GM23338 (cell line): ENCODE measurements around the gene CLSTN2. TPM values are rescaled to one million over a fixed set of nuclear protein-coding genes. Genes with fewer than 3 reads are reported as not detected.

ENCODE experiments used
- ATAC-seq: fragments of 200-7000 bp; cut with Tn5 transposase; 3 replicates; pipeline ENCODE4 v1.9.1; 2020
- DNase-seq: peaks from one replicate; pipeline ENCODE4 v3.0.0-alpha.2; 2015; ENCODE audit warnings: low spot score
- H2AFZ ChIP-seq: fragments of 200-600 bp; sonication (generic); 2 replicates; pipeline ENCODE4 v1.8.0; 2016; ENCODE audit warnings: antibody characterized with exemption, mild to moderate bottlenecking, moderate library complexity
- H3F3A ChIP-seq: fragments of 200-600 bp; sonication (generic); replicated peaks from 2 replicates; pipeline ENCODE4 v1.8.0; 2017; ENCODE audit warnings: antibody characterized with exemption, mixed run types, low read depth
- H3K27ac ChIP-seq: fragments of 200-600 bp; sonication (generic); 2 replicates; pipeline ENCODE4 v1.6.1; 2016; ENCODE audit warnings: low read depth
- H3K27me3 ChIP-seq: fragments of 200-600 bp; sonication (generic); 2 replicates; pipeline ENCODE4 v1.8.0; 2016; ENCODE audit warnings: mild to moderate bottlenecking, mixed run types, moderate library complexity; ENCODE audit not compliant: insufficient read depth
- H3K36me3 ChIP-seq: fragments of 200-600 bp; sonication (generic); 2 replicates; pipeline ENCODE4 v1.8.0; 2016; ENCODE audit warnings: mild to moderate bottlenecking; ENCODE audit not compliant: insufficient read depth
- H3K4me1 ChIP-seq: fragments of 200-600 bp; sonication (generic); 2 replicates; pipeline ENCODE4 v1.8.0; 2016; ENCODE audit warnings: mild to moderate bottlenecking, moderate library complexity; ENCODE audit not compliant: insufficient read depth
- H3K4me2 ChIP-seq: fragments of 200-600 bp; sonication (generic); 2 replicates; pipeline ENCODE4 v1.7.1; 2017; ENCODE audit warnings: mixed run types
- H3K4me3 ChIP-seq: fragments of 200-600 bp; sonication (generic); 2 replicates; pipeline ENCODE4 v1.6.1; 2016; ENCODE audit warnings: mixed run types
- H3K79me2 ChIP-seq: fragments of 200-600 bp; sonication (generic); replicated peaks from 2 replicates; pipeline ENCODE4 v1.8.0; 2017; ENCODE audit warnings: mild to moderate bottlenecking; ENCODE audit not compliant: insufficient read depth
- H3K9me2 ChIP-seq: fragments of 200-600 bp; sonication (generic); 2 replicates; pipeline ENCODE4 v1.8.0; 2017; ENCODE audit not compliant: insufficient read depth
- H4K20me1 ChIP-seq: fragments of 200-600 bp; sonication (generic); replicated peaks from 2 replicates; pipeline ENCODE4 v1.8.0; 2017; ENCODE audit warnings: mild to moderate bottlenecking; ENCODE audit not compliant: insufficient read depth
- H3K27ac Mint-ChIP-seq: 2 replicates; pipeline ENCODE4 v1.8.0; 2020; ENCODE audit warnings: inconsistent platforms, mild to moderate bottlenecking, moderate library complexity, mixed read lengths
- H3K27me3 Mint-ChIP-seq: 3 replicates; pipeline ENCODE4 v1.8.0; 2022; ENCODE audit warnings: low read depth, mild to moderate bottlenecking, moderate library complexity, mixed read lengths, inconsistent platforms; ENCODE audit not compliant: insufficient read depth, poor library complexity
- H3K36me3 Mint-ChIP-seq: 3 replicates; pipeline ENCODE4 v1.8.0; 2021; ENCODE audit warnings: low read depth, mild to moderate bottlenecking, inconsistent platforms, moderate library complexity, mixed read lengths
- H3K4me1 Mint-ChIP-seq: 3 replicates; pipeline ENCODE4 v1.8.0; 2020; ENCODE audit warnings: mild to moderate bottlenecking, inconsistent platforms, mixed read lengths
- H3K4me3 Mint-ChIP-seq: 3 replicates; pipeline ENCODE4 v1.8.0; 2021; ENCODE audit warnings: moderate library complexity, mild to moderate bottlenecking, inconsistent platforms, mixed read lengths
- H3K9me3 Mint-ChIP-seq: 3 replicates; pipeline ENCODE4 v1.8.0; 2020; ENCODE audit warnings: moderate library complexity, mild to moderate bottlenecking, inconsistent platforms, mixed read lengths
- CREB1 ChIP-seq: fragments of 250-450 bp; sonication (Bioruptor Pico); IDR thresholded peaks from 2 replicates; pipeline ENCODE4 v1.5.0; 2020; ENCODE audit warnings: low read depth, mild to moderate bottlenecking, moderate library complexity
- ETS1 ChIP-seq: IDR thresholded peaks from 2 replicates; pipeline ENCODE4 v1.6.1; 2016; ENCODE audit warnings: antibody characterized with exemption
- EZH2 ChIP-seq: fragments of 200-600 bp; sonication (generic); IDR thresholded peaks from one replicate; pipeline ENCODE4 v1.8.0; 2017; ENCODE audit warnings: antibody characterized with exemption, mild to moderate bottlenecking, low read depth; ENCODE audit not compliant: unreplicated experiment
- EZH2phosphoT487 ChIP-seq: fragments of 200-600 bp; sonication (generic); IDR thresholded peaks from one replicate; pipeline ENCODE4 v1.8.1; 2018; ENCODE audit warnings: antibody characterized with exemption; ENCODE audit not compliant: unreplicated experiment
- NANOG ChIP-seq: IDR thresholded peaks from 2 replicates; pipeline ENCODE4 v1.6.1; 2016; ENCODE audit warnings: antibody characterized with exemption, borderline replicate concordance
- POLR2AphosphoS5 ChIP-seq: IDR thresholded peaks from 2 replicates; pipeline ENCODE4 v1.6.1; 2016; ENCODE audit warnings: antibody characterized with exemption, low read depth
- REST ChIP-seq: IDR thresholded peaks from one replicate; pipeline ENCODE4 v1.6.1; 2018; ENCODE audit warnings: antibody characterized with exemption; ENCODE audit not compliant: unreplicated experiment
- ZNF114 ChIP-seq: fragments of 250-450 bp; sonication (Bioruptor Pico); IDR thresholded peaks from 2 replicates; pipeline ENCODE4 v1.5.0; 2020; ENCODE audit warnings: mild to moderate bottlenecking, moderate library complexity
- ZNF331 ChIP-seq: fragments of 250-450 bp; sonication (Bioruptor Pico); IDR thresholded peaks from 2 replicates; pipeline ENCODE4 v1.5.0; 2020; ENCODE audit warnings: low read depth, mild to moderate bottlenecking, moderate library complexity
- ZNF462 ChIP-seq: fragments of 250-450 bp; sonication (Bioruptor Pico); IDR thresholded peaks from 2 replicates; pipeline ENCODE4 v1.5.0; 2020; ENCODE audit warnings: mild to moderate bottlenecking, moderate library complexity
- polyA plus RNA-seq: library from polyadenylated mRNA; unstranded; fragments of >200 nt; fragmentation: Nextera tagmentation; extraction: Ambion mirVana; gene quantifications from 2 replicates; pipeline ENCODE4 v1.2.1, GENCODE V29; 2016
- total RNA-seq: library from RNA; depleted of rRNA; stranded (reverse); fragments of >200 nt; shearing (Covaris generic); gene quantifications from 2 replicates; pipeline ENCODE4 v1.2.3, GENCODE V29; 2014

The CLSTN2 gene
- total and polyA plus RNA-seq, 2 experiments from 2014 or later: 0.11 to 0.83 TPM

GRCh38 chr3:140148824-140149390 lies 213.9 kb downstream of the CLSTN2 start (continued):
- no peak for TF ChIP-seq REST
- no peak for TF ChIP-seq CREB1
- no peak for TF ChIP-seq ZNF114 (CRISPR knock-in tag)
- TF ChIP-seq POLR2AphosphoS5: no peak
- TF ChIP-seq EZH2phosphoT487: no peak
- no peak for TF ChIP-seq ZNF331 (CRISPR knock-in tag)
- TF ChIP-seq NANOG: no peak
- no peak for TF ChIP-seq EZH2
- TF ChIP-seq ETS1: no peak

- Histone ChIP-seq H3K27ac (no peak overlapping the region), H3K4me1 (peaks cover 4% of the 10 kb centered on the region), H4K20me1 (no peaks in the 10 kb centered on the region), H3K36me3 (no peaks in the 10 kb centered on the region), H3K4me3 (no peak overlapping the region), H3K4me2 (no peak overlapping the region), H3K27me3 (no peaks in the 10 kb centered on the region), H3K79me2 (no peaks in the 10 kb centered on the region), H3K9me2 (peaks cover 23% of the 10 kb centered on the region), H2AFZ (no peak overlapping the region), H3F3A (no peaks in the 10 kb centered on the region)
- ATAC-seq: no peak
- H3K4me3 Mint-ChIP-seq: no peak overlapping the region
- H3K36me3 Mint-ChIP-seq: no peaks in the 10 kb centered on the region
- no peaks in the 10 kb centered on the region for H3K9me3 Mint-ChIP-seq
- DNase-seq: no peak
- no peaks in the 10 kb centered on the region for H3K27me3 Mint-ChIP-seq
- H3K27ac Mint-ChIP-seq: no peak overlapping the region
- H3K4me1 Mint-ChIP-seq: no peaks in the 10 kb centered on the region
- TF ChIP-seq ZNF462: no peak
- no peak for TF ChIP-seq EZH2phosphoT487
- TF ChIP-seq ZNF331 (CRISPR knock-in tag): no peak
- TF ChIP-seq NANOG: no peak
- no peak for TF ChIP-seq REST
- no peak for TF ChIP-seq CREB1
- no peak for TF ChIP-seq EZH2
These were observed 216.3 kb downstream of the CLSTN2 start for GRCh38 chr3:140151321-140151720.
